Measurements from ENCODE around the gene PEPD.

Gene PEPD

DNA sequence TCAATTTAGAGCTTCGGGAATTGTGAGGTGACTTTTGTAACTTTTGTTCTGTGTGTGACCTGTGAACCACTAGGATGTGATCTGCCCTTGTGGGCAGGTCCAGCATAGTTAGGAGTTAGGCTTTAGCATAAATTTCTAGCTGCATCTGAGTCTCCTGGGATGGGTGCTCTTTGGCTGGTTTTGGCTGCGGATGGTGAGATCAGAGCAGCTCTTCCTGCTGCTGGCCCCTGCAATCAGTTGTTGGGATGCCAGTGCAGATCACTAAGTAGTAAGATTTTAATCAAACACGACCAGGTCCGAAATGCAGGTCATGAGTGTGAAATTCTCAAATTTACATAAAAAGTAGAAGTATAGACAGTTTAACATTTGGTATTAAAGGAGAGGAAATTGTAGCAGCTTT is 139.6 kb downstream of the PEPD start:
- TF ChIP-seq GATA1 (IDR thresholded peaks at IDR 0.05; ENCODE audit: low read depth, low read length), result no peak
- TF ChIP-seq POLR2A (IDR thresholded peaks at IDR 0.05; ENCODE audit: low read length), result no peak

GRCh38 chr19:33381101-33381500 is 140.5 kb downstream of the PEPD start:
- TF ChIP-seq POLR2A (IDR thresholded peaks at IDR 0.05; ENCODE audit: low read length) (no peak), GATA1 (IDR thresholded peaks at IDR 0.05; ENCODE audit: low read depth, low read length) (no peak)
- DNase-seq, result no peak

More for the DNA sequence above, 139.6 kb downstream of the PEPD start:
- DNase-seq, result no peak

DNA sequence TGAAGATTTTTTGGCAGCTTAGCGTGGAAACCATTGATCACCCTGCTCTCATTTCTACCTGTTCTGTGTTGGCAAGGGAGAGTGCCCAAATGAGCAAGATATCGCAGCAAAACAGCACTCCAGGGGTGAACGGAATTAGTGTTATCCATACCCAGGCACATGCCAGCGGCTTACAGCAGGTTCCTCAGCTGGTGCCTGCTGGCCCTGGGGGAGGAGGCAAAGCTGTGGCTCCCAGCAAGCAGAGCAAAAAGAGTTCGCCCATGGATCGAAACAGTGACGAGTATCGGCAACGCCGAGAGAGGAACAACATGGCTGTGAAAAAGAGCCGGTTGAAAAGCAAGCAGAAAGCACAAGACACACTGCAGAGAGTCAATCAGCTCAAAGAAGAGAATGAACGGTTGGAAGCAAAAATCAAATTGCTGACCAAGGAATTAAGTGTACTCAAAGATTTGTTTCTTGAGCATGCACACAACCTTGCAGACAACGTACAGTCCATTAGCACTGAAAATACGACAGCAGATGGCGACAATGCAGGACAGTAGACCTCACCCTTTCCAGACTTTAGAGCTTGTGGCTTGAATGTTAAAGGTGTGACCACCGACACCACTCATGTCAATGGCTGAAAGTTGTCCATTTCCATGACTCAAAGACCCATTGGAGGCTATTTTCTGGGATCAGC is 142.3 kb downstream of the PEPD start:
- no peak for DNase-seq
- TF ChIP-seq GATA1 (IDR thresholded peaks at IDR 0.05; ENCODE audit: low read depth, low read length) (no peak), POLR2A (IDR thresholded peaks at IDR 0.05; ENCODE audit: low read length) (no peak)

DNA sequence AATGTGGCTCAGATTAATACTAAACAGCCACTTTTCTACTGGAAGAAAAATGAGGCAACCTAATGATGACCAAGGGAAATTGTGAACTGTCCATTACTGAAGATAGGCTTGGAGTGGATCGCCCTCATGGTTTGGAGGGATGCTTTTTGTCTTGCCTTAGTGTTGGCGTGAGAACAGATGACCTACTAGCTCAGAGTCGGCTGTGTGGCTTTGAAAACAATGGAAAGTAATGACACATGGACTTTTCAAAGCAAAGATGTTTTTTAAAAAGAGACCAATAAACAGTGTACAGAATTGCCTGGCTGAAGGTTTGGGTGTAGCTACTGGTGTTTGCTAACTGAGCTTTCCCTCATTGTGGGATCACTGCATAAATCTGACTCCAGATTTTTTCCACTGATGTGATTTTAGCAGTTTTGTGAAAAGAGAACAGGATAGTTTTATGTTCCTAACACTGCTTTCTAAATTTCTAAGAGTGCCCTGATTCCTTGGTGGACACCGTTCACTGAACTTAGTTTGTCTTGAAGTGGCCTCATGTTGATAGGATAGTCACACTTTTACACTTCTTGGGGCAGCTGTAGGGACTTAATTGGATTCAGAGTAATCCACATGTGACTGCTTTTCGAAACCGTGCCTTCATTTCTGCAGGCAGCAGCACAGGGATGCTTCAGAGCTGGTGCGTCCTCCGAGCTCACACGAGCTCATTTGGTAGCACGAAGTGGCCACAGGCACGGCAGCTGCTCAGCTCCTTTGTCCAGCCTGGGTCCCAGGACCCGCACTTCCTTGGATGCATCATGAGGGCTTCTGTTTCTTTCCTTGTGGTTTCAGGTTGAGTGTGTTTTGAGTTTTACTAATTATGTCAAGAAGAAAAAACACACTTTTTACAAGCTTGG is 143.8 kb downstream of the PEPD start:
- no peak for TF ChIP-seq GATA1 (IDR thresholded peaks at IDR 0.05; ENCODE audit: low read depth, low read length)
- TF ChIP-seq POLR2A (IDR thresholded peaks at IDR 0.05; ENCODE audit: low read length), result no peak
- no peak for DNase-seq

- no peak for TF ChIP-seq POLR2A (IDR thresholded peaks at IDR 0.05; ENCODE audit: low read length)
- TF ChIP-seq GATA1 (IDR thresholded peaks at IDR 0.05; ENCODE audit: low read depth, low read length), result no peak
- DNase-seq, result no peak
These were observed 144.5 kb downstream of the PEPD start for GRCh38 chr19:33376941-33377557.

DNA sequence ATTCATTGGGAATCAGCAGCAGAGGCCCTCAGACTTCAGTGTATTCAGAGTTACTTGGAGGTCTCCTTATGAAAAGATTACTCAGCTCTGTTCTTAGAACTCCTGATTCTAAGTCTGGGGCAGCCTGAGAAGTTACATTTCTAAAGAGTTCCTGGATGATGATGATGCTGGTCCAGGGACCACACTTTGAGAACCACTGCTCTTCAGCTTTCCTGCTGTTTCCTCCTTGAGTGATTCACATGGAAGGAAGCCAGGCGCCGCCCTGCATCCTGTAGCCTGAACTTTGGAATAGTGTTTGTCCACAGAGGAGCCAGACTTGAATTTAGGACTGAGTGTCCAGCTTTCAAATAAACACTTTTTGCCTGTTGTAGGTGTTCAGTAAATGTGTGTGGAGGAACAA is 145.2 kb downstream of the PEPD start:
- TF ChIP-seq GATA1 (IDR thresholded peaks at IDR 0.05; ENCODE audit: low read depth, low read length), result no peak
- TF ChIP-seq POLR2A (IDR thresholded peaks at IDR 0.05; ENCODE audit: low read length), result no peak
- DNase-seq, result no peak

GRCh38 chr19:33375837-33376159 is 145.8 kb downstream of the PEPD start:
- no peak for DNase-seq
- TF ChIP-seq POLR2A (IDR thresholded peaks at IDR 0.05; ENCODE audit: low read length) (no peak), GATA1 (IDR thresholded peaks at IDR 0.05; ENCODE audit: low read depth, low read length) (no peak)

- peak in 1 of 2 experiments; percentile 66 for DNase-seq
- TF ChIP-seq POLR2A (IDR thresholded peaks at IDR 0.05; ENCODE audit: low read length), result no peak
- no peak for TF ChIP-seq GATA1 (IDR thresholded peaks at IDR 0.05; ENCODE audit: low read depth, low read length)
These were observed 146.3 kb downstream of the PEPD start for GRCh38 chr19:33375156-33375836.

GRCh38 chr19:33374236-33374714 is 147.3 kb downstream of the PEPD start:
- TF ChIP-seq GATA1 (IDR thresholded peaks at IDR 0.05; ENCODE audit: low read depth, low read length) (no peak), POLR2A (IDR thresholded peaks at IDR 0.05; ENCODE audit: low read length) (no peak)
- DNase-seq, result peak; percentile 60 to 85

- TF ChIP-seq POLR2A (IDR thresholded peaks at IDR 0.05; ENCODE audit: low read length) (peak; percentile 87), GATA1 (IDR thresholded peaks at IDR 0.05; ENCODE audit: low read depth, low read length) (no peak)
- peak; percentile 94 to 98 for DNase-seq
These were observed 147.9 kb downstream of the PEPD start, which contains the start of gene CEBPG for GRCh38 chr19:33373453-33374235. Gene CEBPG, plus strand, starts transcription at chr19:33373709. Its CDS starts 5,531 bp downstream, at chr19:33379240.

GRCh38 chr19:33370783-33371182 is 150.8 kb downstream of the PEPD start:
- DNase-seq, result no peak
- TF ChIP-seq GATA1 (IDR thresholded peaks at IDR 0.05; ENCODE audit: low read depth, low read length), result no peak
- TF ChIP-seq POLR2A (IDR thresholded peaks at IDR 0.05; ENCODE audit: low read length), result no peak

- no peak for DNase-seq
These were observed 153.3 kb downstream of the PEPD start for GRCh38 chr19:33368074-33368864.

More at GRCh38 chr19:33368074-33368864, 153.3 kb downstream of the PEPD start:
- TF ChIP-seq POLR2A (IDR thresholded peaks at IDR 0.05; ENCODE audit: low read length), result no peak
- TF ChIP-seq GATA1 (IDR thresholded peaks at IDR 0.05; ENCODE audit: low read depth, low read length), result no peak

Data from erythroblast (primary cell).